Calu3 (cell line): ENCODE data around the gene MTMR2. TPM values are rescaled to one million over a fixed set of nuclear protein-coding genes. Genes with fewer than 3 reads are reported as not detected.
A peak's percentile ranks its signal among the peaks of the same experiment; 100 is the strongest.

Experiments used
- BruUV-seq: library from RNA; stranded (reverse); fragments of 400-500 nt; replicated peaks from 2 replicates; lab custom pipeline; 2021; lab: Mats Ljungman, UMichigan
- CTCF ChIA-PET: fragments of 300-600 bp; sonication (Branson Sonifier 250); formaldehyde crosslinking; loops from one replicate; lab custom pipeline; 2022; ENCODE audit warnings: antibody characterized with exemption; lab: Charles Lee
- DNase-seq: peaks from one replicate; pipeline ENCODE4 v3.0.0; 2022
- H3K27ac Mint-ChIP-seq: one replicate; pipeline ENCODE4 v1.8.0; 2022; ENCODE audit warnings: mixed read lengths; ENCODE audit not compliant: unreplicated experiment
- H3K27me3 Mint-ChIP-seq: one replicate; pipeline ENCODE4 v1.8.0; 2022; ENCODE audit warnings: mixed read lengths; ENCODE audit not compliant: unreplicated experiment
- H3K36me3 Mint-ChIP-seq: one replicate; pipeline ENCODE4 v1.8.0; 2022; ENCODE audit warnings: mild to moderate bottlenecking, moderate library complexity, mixed read lengths; ENCODE audit not compliant: insufficient read depth, unreplicated experiment
- H3K4me1 Mint-ChIP-seq: one replicate; pipeline ENCODE4 v1.8.0; 2022; ENCODE audit warnings: mild to moderate bottlenecking, low read depth, mixed read lengths; ENCODE audit not compliant: unreplicated experiment
- H3K4me3 Mint-ChIP-seq: one replicate; pipeline ENCODE4 v1.8.0; 2022; ENCODE audit warnings: mild to moderate bottlenecking, low read depth, moderate library complexity, mixed read lengths; ENCODE audit not compliant: unreplicated experiment
- H3K9me3 Mint-ChIP-seq: one replicate; pipeline ENCODE4 v1.8.0; 2022; ENCODE audit warnings: low read depth, mixed read lengths; ENCODE audit not compliant: unreplicated experiment
- intact Hi-C: fragments of 100-400 bp; cut with micrococcal nuclease; formaldehyde crosslinking; loops from one replicate; pipeline ENCODE4 v1.10.0; 2022; ENCODE audit not compliant: unreplicated experiment
- total RNA-seq: library from RNA; stranded (reverse); gene quantifications from 2 replicates; pipeline ENCODE4 v1.2.3, GENCODE V29; 2022
- TF ChIP-seq, protein P1 (sequence below): fragments of 200-600 bp; IDR thresholded peaks from one replicate; pipeline ENCODE4 v1.8.0; 2022; ENCODE audit warnings: antibody characterized with exemption; ENCODE audit not compliant: unreplicated experiment

MTMR2 gene
- total RNA-seq, 1 experiment from 2014 or later = 17.4 TPM

- peaks cover 42% of the 10 kb centered on the region for H3K36me3 Mint-ChIP-seq
- intact Hi-C loops = no loop called here
These were observed 91.1 kb downstream of the MTMR2 start for GRCh38 chr11:95832763-95833162.

GRCh38 chr11:95831198-95831883, 92.6 kb downstream of the MTMR2 start:
- H3K4me1 Mint-ChIP-seq = peaks cover 25% of the 10 kb centered on the region
- no peaks in the 10 kb centered on the region for H3K27me3 Mint-ChIP-seq
- H3K4me3 Mint-ChIP-seq = no peak overlapping the region
- CTCF ChIA-PET = no interaction called here
- TSS peak; percentile 48 for BruUV-seq
- H3K9me3 Mint-ChIP-seq = no peaks in the 10 kb centered on the region
- intact Hi-C loops = no loop called here
- no peak overlapping the region for H3K27ac Mint-ChIP-seq
- no peak for DNase-seq
- TF ChIP-seq, protein P1, sequence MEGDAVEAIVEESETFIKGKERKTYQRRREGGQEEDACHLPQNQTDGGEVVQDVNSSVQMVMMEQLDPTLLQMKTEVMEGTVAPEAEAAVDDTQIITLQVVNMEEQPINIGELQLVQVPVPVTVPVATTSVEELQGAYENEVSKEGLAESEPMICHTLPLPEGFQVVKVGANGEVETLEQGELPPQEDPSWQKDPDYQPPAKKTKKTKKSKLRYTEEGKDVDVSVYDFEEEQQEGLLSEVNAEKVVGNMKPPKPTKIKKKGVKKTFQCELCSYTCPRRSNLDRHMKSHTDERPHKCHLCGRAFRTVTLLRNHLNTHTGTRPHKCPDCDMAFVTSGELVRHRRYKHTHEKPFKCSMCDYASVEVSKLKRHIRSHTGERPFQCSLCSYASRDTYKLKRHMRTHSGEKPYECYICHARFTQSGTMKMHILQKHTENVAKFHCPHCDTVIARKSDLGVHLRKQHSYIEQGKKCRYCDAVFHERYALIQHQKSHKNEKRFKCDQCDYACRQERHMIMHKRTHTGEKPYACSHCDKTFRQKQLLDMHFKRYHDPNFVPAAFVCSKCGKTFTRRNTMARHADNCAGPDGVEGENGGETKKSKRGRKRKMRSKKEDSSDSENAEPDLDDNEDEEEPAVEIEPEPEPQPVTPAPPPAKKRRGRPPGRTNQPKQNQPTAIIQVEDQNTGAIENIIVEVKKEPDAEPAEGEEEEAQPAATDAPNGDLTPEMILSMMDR = no peak
- peaks cover 41% of the 10 kb centered on the region for H3K36me3 Mint-ChIP-seq

More at GRCh38 chr11:95832763-95833162, 91.1 kb downstream of the MTMR2 start:
- no peaks in the 10 kb centered on the region for H3K9me3 Mint-ChIP-seq
- no TSS peak for BruUV-seq
- no peaks in the 10 kb centered on the region for H3K27me3 Mint-ChIP-seq
- TF ChIP-seq, protein P1 = no peak
- CTCF ChIA-PET = no interaction called here
- no peak overlapping the region for H3K27ac Mint-ChIP-seq
- peaks cover 25% of the 10 kb centered on the region for H3K4me1 Mint-ChIP-seq
- DNase-seq = no peak
- no peak overlapping the region for H3K4me3 Mint-ChIP-seq

DNA sequence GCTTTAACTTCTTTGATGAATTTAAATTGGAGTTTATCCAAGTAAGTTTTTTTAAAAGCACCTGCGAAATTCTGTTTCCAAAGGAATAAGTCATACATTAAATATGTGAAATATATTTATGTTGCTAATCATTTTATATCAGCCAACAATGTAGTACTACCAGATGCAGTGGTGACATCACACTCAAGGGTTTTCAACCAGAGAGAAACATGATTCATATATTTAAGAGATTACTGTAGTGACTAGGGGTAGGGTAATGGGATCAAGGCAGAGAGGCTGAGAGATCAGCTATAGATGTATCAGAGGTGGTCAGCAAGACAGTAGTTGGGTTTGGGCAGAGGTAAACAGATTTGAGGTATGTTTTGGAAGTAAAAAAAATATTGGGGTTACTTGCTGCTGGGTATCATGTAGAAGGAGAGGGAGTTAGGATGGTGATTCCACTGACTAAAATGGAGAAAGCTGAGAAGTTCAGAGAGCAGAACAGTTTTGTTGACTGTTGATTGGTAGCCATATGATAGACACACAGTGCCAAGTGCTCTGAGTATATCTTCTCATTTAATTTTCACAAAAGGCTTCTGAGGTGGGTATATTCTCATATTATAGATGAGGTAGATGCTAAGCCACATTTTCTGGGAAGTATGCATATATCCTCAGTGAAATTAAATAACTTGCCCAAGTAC, 94.2 kb downstream of the MTMR2 start:
- Mint-ChIP-seq H3K9me3 (no peaks in the 10 kb centered on the region), H3K4me3 (no peak overlapping the region), H3K27ac (no peak overlapping the region), H3K27me3 (no peaks in the 10 kb centered on the region), H3K36me3 (peaks cover 42% of the 10 kb centered on the region), H3K4me1 (peaks cover 25% of the 10 kb centered on the region)
- TF ChIP-seq, protein P1 = no peak
- intact Hi-C loops = no loop called here
- BruUV-seq = no TSS peak
- DNase-seq = no peak
- CTCF ChIA-PET = interaction anchor here (0.6 kb wide), 1 partner anchor 595 kb away, joined by 5 read pairs; no protein-coding TSS in a partner anchor

- BruUV-seq = no TSS peak
- Mint-ChIP-seq H3K9me3 (no peaks in the 10 kb centered on the region), H3K27ac (no peak overlapping the region), H3K4me3 (no peak overlapping the region), H3K36me3 (peaks cover 31% of the 10 kb centered on the region), H3K27me3 (no peaks in the 10 kb centered on the region), H3K4me1 (peaks cover 20% of the 10 kb centered on the region)
- DNase-seq = no peak
- CTCF ChIA-PET = interaction anchor here (0.6 kb wide), 1 partner anchor 220 kb away, joined by 5 read pairs; no protein-coding TSS in a partner anchor
- intact Hi-C loops = no loop called here
- TF ChIP-seq, protein P1 = no peak
These were observed 96.2 kb downstream of the MTMR2 start for GRCh38 chr11:95827696-95828095.
